HepG2 (cell line): ENCODE measurements around the gene TMEM132D. TPM values are rescaled to one million over a fixed set of nuclear protein-coding genes. Genes with fewer than 3 reads are reported as not detected.

ENCODE experiments used
- ATAC-seq: fragments of 200-7000 bp; cut with Tn5 transposase; 3 replicates; pipeline ENCODE4 v1.9.1; 2020; ENCODE audit warnings: mild to moderate bottlenecking, moderate library complexity
- BruUV-seq: library from RNA; stranded (reverse); fragments of 400-500 nt; replicated peaks from 2 replicates; lab custom pipeline; 2021; lab: Mats Ljungman, UMichigan
- CTCF ChIA-PET: fragments of 300-600 bp; formaldehyde crosslinking; extraction: SDS; loops from one replicate; lab custom pipeline; 2021; ENCODE audit warnings: low total read pairs, inconsistent platforms, low intra/inter-chr PET ratio; lab: Yijun Ruan, JAX
- POLR2A ChIA-PET: fragments of 350-600 bp; sonication (Branson Sonifier 250); formaldehyde crosslinking; loops from one replicate; lab custom pipeline; 2020; ENCODE audit warnings: antibody characterized with exemption, inconsistent platforms; lab: Yijun Ruan, JAX
- DNase-seq: peaks from one replicate; pipeline ENCODE4 v3.0.0-alpha.2; 2015; ENCODE audit warnings: low spot score
- FAIRE-seq: peaks from 3 replicates; lab custom pipeline; 2011; peaks lifted over from hg19 to GRCh38; lab: Jason Lieb, UNC
- H2AFZ ChIP-seq: one replicate; pipeline ENCODE4 v1.6.1; 2011; ENCODE audit warnings: low read length, inconsistent platforms
- H3K27ac ChIP-seq: fragments of 300-600 bp; 3 replicates; pipeline ENCODE4 v1.8.0; 2011; ENCODE audit warnings: mixed run types, mild to moderate bottlenecking, mixed read lengths, low read length, inconsistent platforms; ENCODE audit not compliant: insufficient read depth; ENCODE audit errors: extremely low read length
- H3K27me3 ChIP-seq, 2 experiments: fragments of 200-600 bp in 1 of 2; 2 replicates in 1 of 2; 3 replicates in 1 of 2; pipeline versions ENCODE4 v1.6.0 to v1.8.0; 2011; ENCODE audit warnings: low read length in 2 of 2, mild to moderate bottlenecking in 2 of 2, moderate library complexity in 2 of 2, inconsistent platforms in 1 of 2; ENCODE audit not compliant: insufficient read depth in 2 of 2, control insufficient read depth in 1 of 2
- H3K36me3 ChIP-seq, 2 experiments: fragments of 200-600 bp in 1 of 2; replicated peaks in 1 of 2; 2 replicates in 1 of 2; 3 replicates in 1 of 2; pipeline versions ENCODE4 v1.5.1 to v1.8.0; 2011; ENCODE audit warnings: low read length in 2 of 2, inconsistent platforms in 1 of 2; ENCODE audit not compliant: insufficient read depth in 2 of 2, control insufficient read depth in 1 of 2
- H3K4me1 ChIP-seq: 2 replicates; pipeline ENCODE4 v1.5.1; 2012; ENCODE audit warnings: low read length, inconsistent platforms; ENCODE audit not compliant: insufficient read depth
- H3K4me2 ChIP-seq: 2 replicates; pipeline ENCODE4 v1.6.0; 2011; ENCODE audit warnings: low read depth, low read length, inconsistent platforms
- H3K4me3 ChIP-seq, 3 experiments: fragments of 200-600 bp in 1 of 3; sonication (generic), shearing (Covaris generic) in 1 of 3; replicated peaks in 1 of 3; 2 replicates each; pipeline ENCODE4 v1.5.1; 2011 to 2016; ENCODE audit warnings: low read length in 3 of 3, inconsistent platforms in 2 of 3, low read depth in 2 of 3, mild to moderate bottlenecking in 2 of 3, control low read depth in 1 of 3, mixed read lengths in 1 of 3; ENCODE audit not compliant: insufficient read depth in 1 of 3
- H3K79me2 ChIP-seq: one replicate; pipeline ENCODE4 v1.6.1; 2011; ENCODE audit warnings: low read length, inconsistent platforms; ENCODE audit not compliant: insufficient read depth
- H3K9ac ChIP-seq: 2 replicates; pipeline ENCODE4 v1.6.0; 2011; ENCODE audit warnings: mild to moderate bottlenecking, low read depth, low read length, inconsistent platforms; ENCODE audit not compliant: insufficient read depth
- H3K9me3 ChIP-seq: 2 replicates; pipeline ENCODE4 v1.5.1; 2012; ENCODE audit warnings: mild to moderate bottlenecking, low read length
- H4K20me1 ChIP-seq: 2 replicates; pipeline ENCODE4 v1.6.0; 2011; ENCODE audit warnings: inconsistent platforms, mild to moderate bottlenecking, low read length, moderate library complexity; ENCODE audit not compliant: insufficient read depth
- CBX5 ChIP-seq: sonication (generic); formaldehyde crosslinking; IDR thresholded peaks from 2 replicates; pipeline ENCODE4 v1.4.0; 2020; ENCODE audit warnings: missing genetic modification reagents, borderline replicate concordance
- CEBPB ChIP-seq: IDR thresholded peaks from 2 replicates; pipeline ENCODE4 v1.6.1; 2011; ENCODE audit warnings: low read depth, low read length, improper control_type of control experiment, borderline replicate concordance
- CENPBD1 ChIP-seq: sonication (generic); formaldehyde crosslinking; IDR thresholded peaks from 2 replicates; pipeline ENCODE4 v1.8.0; 2022; ENCODE audit warnings: missing genetic modification reagents, low read depth, mild to moderate bottlenecking, borderline replicate concordance
- HNF1A ChIP-seq, 2 experiments: sonication (generic) in 1 of 2; formaldehyde crosslinking in 1 of 2; IDR thresholded peaks; 2 replicates each; pipeline versions ENCODE4 v1.4.0 to v1.6.1; 2016 to 2020; ENCODE audit warnings: borderline replicate concordance in 1 of 2, low read depth in 1 of 2, mild to moderate bottlenecking in 1 of 2, missing genetic modification reagents in 1 of 2
- WGBS: methylation state at CpG from one replicate; pipeline ENCODE4 v1.1.6; 2017; ENCODE audit warnings: low lambda C conversion rate; 5-methylcytosine and 5-hydroxymethylcytosine counted together
- in situ Hi-C: cut with HindIII; loops from 2 replicates; pipeline ENCODE4 v1.10.0; 2017; ENCODE audit warnings: low pct_unique_long_range_greater_than_20kb; ENCODE audit not compliant: extremely low pct_ligation_motif_present
- intact Hi-C: fragments of 100-400 bp; cut with micrococcal nuclease; formaldehyde crosslinking; loops from one replicate; pipeline ENCODE4 v1.10.0; 2022; ENCODE audit not compliant: unreplicated experiment
- polyA plus RNA-seq, 8 experiments: library from polyadenylated mRNA; depleted of rRNA in 3 of 8; stranded (reverse) in 7 of 8; unstranded in 1 of 8; fragments of >200 nt; fragmentation: Illumina TruSeq in 4 of 8; extraction: Trizol in 4 of 8; gene quantifications; 2 replicates each; pipeline versions ENCODE4 v1.2.1 to v1.2.3, GENCODE V29; 2011 to 2016; ENCODE audit warnings: low read depth in 4 of 8, missing spikeins in 1 of 8, mixed read lengths in 1 of 8; ENCODE audit not compliant: insufficient read depth in 1 of 8
- total RNA-seq, 5 experiments: library from RNA; depleted of rRNA; stranded (reverse); fragments of >200 nt; fragmentation: Illumina TruSeq; extraction: Trizol; gene quantifications; 2 replicates each; pipeline ENCODE4 v1.2.3, GENCODE V29; 2016; ENCODE audit warnings: low read depth in 1 of 5

Gene TMEM132D
- total and polyA plus RNA-seq, 2 of the 13 experiments (the other 11 are each of a cell fraction or from before 2014, with no cell fraction given) = not detected

GRCh38 chr12:129811963-129812362, 91.9 kb downstream of the TMEM132D start:
- Histone ChIP-seq H3K4me1 (no peaks in the 10 kb centered on the region), H2AFZ (no peak overlapping the region), H3K9me3 (no peaks in the 10 kb centered on the region), H3K27me3 (peaks cover 0 to 3% of the 10 kb centered on the region in 2 experiments; a peak in 1 of 5 replicates), H3K4me3 (no peak overlapping the region), H3K4me2 (no peak overlapping the region), H3K27ac (no peak overlapping the region), H4K20me1 (no peaks in the 10 kb centered on the region), H3K79me2 (no peaks in the 10 kb centered on the region)
- 2% methylated on average over 5 of the region's 7 CpGs for WGBS
- in situ Hi-C loops = no loop called here
- no peak for DNase-seq
- ChIA-PET CTCF (no interaction called here), POLR2A (no interaction called here)
- no peak for ATAC-seq
- intact Hi-C loops = no loop called here
- FAIRE-seq = no peak
- TF ChIP-seq CEBPB (peak; percentile 30; the same call in 1 of the 2 replicates), CENPBD1 (no peak), HNF1A (IDR thresholded peaks at IDR 0.05; ENCODE audit: low read depth) (no peak), HNF1A (CRISPR knock-in tag; IDR thresholded peaks at IDR 0.05; ENCODE audit: borderline replicate concordance) (no peak), CBX5 (no peak)
- TF ChIP-seq, all 625 proteins: peak for 1
- H3K9ac ChIP-seq = no peak overlapping the region
- H3K36me3 ChIP-seq = no peaks in the 10 kb centered on the region
- BruUV-seq = no TSS peak
